Measurements from ENCODE around the gene TVP23C.
"Not testable (repeated sequence)": the region's sequence is repeated elsewhere in the genome, so short reads cannot be mapped to it uniquely, and the experiment has no call there.

TVP23C gene

GRCh38 chr17:15563375-15563857, at the start of gene TVP23C:
Gene TVP23C (minus strand): TSS chr17:15563483. CDS start chr17:15563448, 35 bp downstream.
- peak; percentile 81 for DNase-seq

- not testable (repeated sequence) for DNase-seq
These were observed 29.7 kb upstream of the TVP23C start for GRCh38 chr17:15592960-15593359.

GRCh38 chr17:15591986-15592385, 28.7 kb upstream of the TVP23C start:
- DNase-seq, result not testable (repeated sequence)

DNA sequence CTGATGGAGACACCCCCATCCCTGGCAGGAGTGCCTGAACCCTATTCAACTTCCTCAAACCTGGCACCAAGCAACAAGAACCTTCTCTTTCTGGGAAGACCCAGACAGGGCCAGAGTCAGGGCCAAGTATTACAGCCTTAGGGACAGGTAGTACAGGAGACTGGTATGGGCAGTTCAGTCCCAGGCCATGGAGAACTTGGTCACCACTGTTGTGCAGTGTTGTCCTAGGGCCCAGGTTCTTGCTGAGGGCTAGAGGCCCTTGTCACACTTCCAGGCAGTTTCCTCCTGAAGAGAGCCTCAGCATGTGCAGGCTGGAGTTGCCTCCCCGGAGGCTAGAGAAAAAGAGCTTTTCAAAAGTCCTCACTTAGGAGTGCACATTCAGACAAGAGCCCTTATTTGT, 27.6 kb upstream of the TVP23C start:
- DNase-seq, result not testable (repeated sequence)

DNA sequence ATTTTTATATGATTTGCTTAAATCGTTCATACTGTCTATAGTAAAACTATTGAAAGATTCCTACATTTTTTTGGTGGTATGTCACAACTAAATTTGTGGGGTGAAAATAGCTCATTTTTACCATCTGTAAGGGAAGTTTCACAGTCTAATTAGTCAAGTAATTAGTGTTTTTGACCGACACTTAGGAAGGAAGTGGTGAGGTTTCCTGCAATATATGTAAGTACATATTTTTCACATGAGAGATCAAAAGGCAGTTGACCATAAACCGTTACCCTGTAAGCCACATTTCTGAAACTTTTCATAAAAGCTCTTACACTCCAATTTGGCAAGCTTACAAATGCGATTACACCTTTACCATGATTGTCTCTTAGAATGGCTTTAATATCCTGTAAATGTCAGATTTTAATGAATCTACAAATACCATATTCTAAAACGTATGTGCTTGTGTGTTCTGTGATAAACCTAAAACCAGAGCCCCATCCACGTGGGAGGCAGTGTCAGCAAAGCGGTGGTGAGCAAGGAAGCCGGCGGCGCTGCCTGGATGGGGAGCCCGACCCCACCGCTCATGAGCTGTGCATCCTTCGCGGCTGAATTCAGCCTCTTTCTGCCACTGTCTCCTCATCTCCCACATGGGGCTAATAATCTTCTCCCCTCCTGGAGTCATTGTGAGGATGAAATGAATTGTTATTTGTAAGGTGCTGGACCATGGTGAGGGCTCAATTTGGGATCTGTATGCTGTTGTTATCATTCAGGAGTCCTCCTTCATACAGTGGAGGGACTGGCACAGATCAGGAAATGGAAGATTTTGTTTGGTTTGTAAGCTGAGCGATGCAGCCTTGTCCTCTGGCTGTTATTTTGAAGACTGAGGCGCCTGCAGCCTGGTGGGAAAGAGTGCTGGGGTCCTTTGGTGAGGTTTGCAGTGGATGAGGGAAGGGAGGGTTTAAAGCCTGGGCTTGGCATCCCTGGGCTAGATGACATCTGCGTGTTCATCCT, 26.6 kb upstream of the TVP23C start:
- peak; percentile 33 for DNase-seq

GRCh38 chr17:15588017-15588416, 24.7 kb upstream of the TVP23C start:
- DNase-seq, result not testable (repeated sequence)

DNA sequence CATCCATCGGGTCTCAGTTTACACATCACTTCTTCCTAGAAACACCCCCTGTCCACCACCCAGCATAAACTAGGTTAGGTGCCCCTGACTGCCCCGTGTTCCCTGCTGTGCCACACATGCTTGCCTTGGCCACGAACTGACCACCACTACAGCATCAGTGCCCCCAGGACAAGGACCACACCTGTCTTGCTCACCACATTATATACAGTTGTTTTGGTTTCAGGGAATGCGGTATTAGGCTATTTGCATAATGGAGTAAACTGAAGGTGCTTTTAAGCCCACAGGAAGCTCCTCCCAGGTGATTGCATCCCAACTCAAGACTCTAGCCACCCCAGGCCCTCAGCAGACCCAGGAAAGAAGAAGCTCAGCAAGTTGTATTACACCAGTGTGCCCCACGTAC, 20.0 kb upstream of the TVP23C start:
- not testable (repeated sequence) for DNase-seq

GRCh38 chr17:15581462-15581861, 18.2 kb upstream of the TVP23C start:
- not testable (repeated sequence) for DNase-seq

DNA sequence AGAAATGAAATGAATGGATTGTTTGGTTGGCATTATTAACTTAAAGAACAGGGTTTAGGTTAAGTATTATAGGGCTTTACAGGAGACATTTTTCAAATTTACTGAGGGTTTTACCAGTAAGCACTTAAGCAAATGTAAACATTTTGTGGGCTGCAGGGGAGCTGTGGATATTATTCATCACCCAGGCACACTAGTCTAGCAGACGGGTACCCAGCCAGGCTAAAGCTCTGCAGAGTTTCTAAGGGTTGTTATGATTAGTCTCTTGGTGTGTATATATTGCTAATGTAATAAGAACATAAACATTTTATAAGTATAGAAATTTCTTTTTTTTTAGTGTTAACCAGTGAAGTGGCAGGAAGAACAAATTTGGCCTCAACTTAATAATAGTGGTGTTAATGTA, 13.6 kb upstream of the TVP23C start:
- DNase-seq, result not testable (repeated sequence)

- not testable (repeated sequence) for DNase-seq
These were observed 11.4 kb upstream of the TVP23C start for GRCh38 chr17:15574660-15575059.

- not testable (repeated sequence) for DNase-seq
These were observed 10.6 kb upstream of the TVP23C start for GRCh38 chr17:15573870-15574269.

DNA sequence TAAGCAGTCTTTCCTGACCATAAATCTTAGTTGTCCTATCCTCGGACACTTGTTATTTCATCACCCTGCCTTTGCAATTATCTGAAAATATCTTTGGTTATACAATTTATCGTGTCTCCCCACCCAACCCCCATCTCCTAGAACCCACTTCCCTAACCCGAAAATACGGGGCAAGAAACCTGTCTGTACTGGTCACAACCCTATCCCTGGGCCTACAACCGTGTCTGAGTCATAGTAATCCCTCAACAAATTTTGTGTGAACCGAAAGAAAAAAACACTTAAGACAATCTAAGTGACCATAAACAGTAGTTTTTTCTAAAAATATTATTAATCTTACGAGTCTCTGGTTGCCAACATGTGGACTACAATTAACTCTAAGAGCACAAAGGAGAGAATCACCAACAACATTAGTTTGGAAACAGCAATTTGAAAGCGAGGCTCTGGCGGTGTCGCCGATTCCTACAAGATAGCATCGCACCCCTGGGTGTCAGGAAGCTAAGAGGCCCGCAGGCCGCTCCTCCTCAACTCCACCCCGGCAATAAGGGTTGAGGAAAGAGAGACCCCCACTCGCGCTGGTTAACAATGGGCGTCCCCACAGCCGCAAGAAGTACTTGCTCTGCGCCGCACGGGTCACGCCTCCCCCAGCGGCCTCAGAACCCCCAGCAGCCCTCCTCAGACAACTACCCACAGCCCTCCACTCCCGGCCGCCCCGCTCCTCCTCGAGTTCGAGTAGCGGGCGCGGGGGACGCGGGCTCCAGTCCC, 489 bp downstream of the TVP23C start:
- DNase-seq, result not testable (repeated sequence)

DNA sequence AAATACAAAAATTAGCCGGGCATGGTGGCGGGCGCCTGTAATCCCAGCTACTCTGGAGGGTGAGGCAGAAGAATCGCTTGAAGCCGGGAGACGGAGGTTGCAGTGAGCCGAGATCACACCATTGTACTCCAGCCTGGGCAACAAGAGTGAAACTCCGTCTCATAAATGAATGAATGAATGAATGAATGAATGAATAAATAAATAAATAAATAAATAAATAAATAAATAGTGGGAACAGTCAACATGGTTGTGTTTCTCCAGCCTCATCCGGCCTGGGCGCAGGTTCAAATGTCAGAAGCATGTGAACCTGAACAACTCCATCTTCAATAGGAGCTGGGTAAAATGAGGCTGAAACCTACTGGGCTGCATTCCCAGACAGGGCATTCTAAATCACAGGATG, 1.8 kb downstream of the TVP23C start:
- not testable (repeated sequence) for DNase-seq

DNA sequence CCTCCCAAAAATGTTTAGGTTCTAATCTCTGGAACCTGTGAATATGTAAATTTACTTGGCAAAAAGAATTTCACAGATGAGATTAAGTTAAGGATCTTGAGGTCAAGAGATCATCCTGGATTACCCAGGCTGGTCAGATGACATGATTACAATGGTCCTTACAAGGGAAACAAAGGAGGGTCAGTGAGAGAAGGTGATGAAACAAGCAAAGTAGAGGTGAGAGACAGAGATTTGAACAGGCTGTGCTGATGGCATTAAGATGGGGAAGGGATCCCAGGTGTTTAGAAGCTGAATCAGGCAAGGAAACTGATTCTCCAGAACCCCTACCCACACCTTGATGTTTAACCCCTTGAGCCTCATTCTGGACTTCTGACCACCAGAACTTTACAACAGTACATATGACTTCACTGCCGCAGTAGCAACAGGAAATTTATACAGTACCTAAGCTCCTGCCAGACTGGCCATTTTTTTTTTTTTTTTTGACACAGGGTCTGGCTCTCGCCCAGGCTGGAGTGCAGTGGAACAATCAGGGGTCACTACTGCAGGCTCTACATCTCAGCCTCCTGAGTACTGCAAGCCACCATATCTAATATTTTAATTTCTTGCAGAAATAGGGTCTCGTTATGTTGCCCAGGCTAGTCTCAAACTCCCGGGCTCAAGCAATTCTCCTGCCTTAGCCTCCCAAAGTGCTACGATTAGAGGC, 4.7 kb downstream of the TVP23C start:
- DNase-seq, result not testable (repeated sequence)

GRCh38 chr17:15557334-15557832, 5.9 kb downstream of the TVP23C start:
- not testable (repeated sequence) for DNase-seq

GRCh38 chr17:15552932-15553331, 10.4 kb downstream of the TVP23C start:
- not testable (repeated sequence) for DNase-seq

- not testable (repeated sequence) for DNase-seq
These were observed 13.7 kb downstream of the TVP23C start for GRCh38 chr17:15549552-15549951.

- DNase-seq, result not testable (repeated sequence)
These were observed 16.7 kb downstream of the TVP23C start for GRCh38 chr17:15546604-15547003.

GRCh38 chr17:15540371-15541219, 22.7 kb downstream of the TVP23C start:
- DNase-seq, result not testable (repeated sequence)

GRCh38 chr17:15533122-15533521, 30.2 kb downstream of the TVP23C start:
- DNase-seq, result not testable (repeated sequence)
